Esophagus (tissue), 2 donors: ENCODE results near the gene NDUFA13. TPM values are rescaled to one million over a fixed set of nuclear protein-coding genes. Genes with fewer than 3 reads are reported as not detected.

Experiments
- H3K27ac ChIP-seq, 2 donors: one replicate each; pipeline ENCODE4 v1.5.1; 2013; ENCODE audit warnings: low read depth in 2 of 2, mild to moderate bottlenecking in 2 of 2, inconsistent platforms in 1 of 2, low read length in 1 of 2, moderate library complexity in 1 of 2
- H3K27me3 ChIP-seq, 2 donors: one replicate each; pipeline ENCODE4 v1.6.1; 2013; ENCODE audit warnings: low read length in 2 of 2, control low read depth in 1 of 2, mild to moderate bottlenecking in 1 of 2; ENCODE audit not compliant: insufficient read depth in 2 of 2, control insufficient read depth in 1 of 2
- H3K36me3 ChIP-seq, 2 donors: one replicate each; pipeline ENCODE4 v1.6.1; 2013; ENCODE audit warnings: low read length in 1 of 2; ENCODE audit not compliant: control insufficient read depth in 2 of 2, insufficient read depth in 2 of 2
- H3K4me1 ChIP-seq, 2 donors: one replicate each; pipeline ENCODE4 v1.6.1; 2013; ENCODE audit warnings: low read length in 1 of 2; ENCODE audit not compliant: control insufficient read depth in 2 of 2, insufficient read depth in 2 of 2
- H3K4me3 ChIP-seq, 2 donors: one replicate each; pipeline ENCODE4 v1.5.1; 2013; ENCODE audit warnings: low read length in 2 of 2, mild to moderate bottlenecking in 2 of 2, low read depth in 1 of 2, moderate library complexity in 1 of 2
- H3K9me3 ChIP-seq, 2 donors: one replicate each; pipeline ENCODE4 v1.6.1; 2013; ENCODE audit warnings: mild to moderate bottlenecking in 2 of 2, low read depth in 1 of 2, low read length in 1 of 2, moderate library complexity in 1 of 2; ENCODE audit not compliant: control insufficient read depth in 2 of 2, insufficient read depth in 1 of 2
- WGBS, 2 donors: extraction: QIAGEN DNeasy Blood & Tissue Kit; methylation state at CpG; one replicate each; pipeline ENCODE4 v1.1.7; 2013; 5-methylcytosine and 5-hydroxymethylcytosine counted together
- polyA plus RNA-seq, 2 donors: library from polyadenylated mRNA; stranded (reverse); fragments of 200-250 nt; gene quantifications; one replicate each; pipeline ENCODE4 v1.2.3, GENCODE V29; 2013
- donor health status: healthy with polysubstance abuse.
- donor health status: Bipolar disorder and iron deficiency.

NDUFA13 gene
- polyA plus RNA-seq, 2 donors, result 273 to 353 TPM

GRCh38 chr19:19550972-19551852, 35.2 kb downstream of the NDUFA13 start:
- Histone ChIP-seq H3K4me1 (peaks cover 0 to 2% of the 10 kb centered on the region in 2 donors), H3K36me3 (no peaks in the 10 kb centered on the region), H3K4me3 (no peak overlapping the region), H3K27ac (no peak overlapping the region), H3K9me3 (peaks cover 0 to 2% of the 10 kb centered on the region in 2 donors), H3K27me3 (no peaks in the 10 kb centered on the region)
- 74 to 78% methylated on average over 10 of the region's 10 CpGs for WGBS, 2 donors

- Histone ChIP-seq H3K4me3 (no peak overlapping the region), H3K27ac (no peak overlapping the region), H3K36me3 (no peaks in the 10 kb centered on the region), H3K27me3 (no peaks in the 10 kb centered on the region), H3K9me3 (peaks cover 0 to 2% of the 10 kb centered on the region in 2 donors), H3K4me1 (peaks cover 0 to 2% of the 10 kb centered on the region in 2 donors)
- 71 to 75% methylated on average over 14 of the region's 14 CpGs for WGBS, 2 donors
These were observed 35.8 kb downstream of the NDUFA13 start for GRCh38 chr19:19551853-19552192.

- Histone ChIP-seq H3K27ac (no peak overlapping the region), H3K4me3 (no peak overlapping the region)
- WGBS, 2 donors, result 50 to 52% methylated on average over 6 of the region's 6 CpGs
These were observed 36.8 kb downstream of the NDUFA13 start for GRCh38 chr19:19552798-19553197.

GRCh38 chr19:19553670-19554069, 37.6 kb downstream of the NDUFA13 start:
- peaks cover 0 to 2% of the 10 kb centered on the region in 2 donors for H3K9me3 ChIP-seq
- H3K27me3 ChIP-seq, result no peaks in the 10 kb centered on the region
- H3K4me1 ChIP-seq, result no peaks in the 10 kb centered on the region
- H3K27ac ChIP-seq, result no peak overlapping the region
- whole genome bisulfite sequencing, 2 donors, result 88 to 90% methylated on average over 10 of the region's 10 CpGs
- H3K36me3 ChIP-seq, result no peaks in the 10 kb centered on the region
- H3K4me3 ChIP-seq, result no peak overlapping the region

More at GRCh38 chr19:19552798-19553197, 36.8 kb downstream of the NDUFA13 start:
- no peaks in the 10 kb centered on the region for H3K27me3 ChIP-seq
- no peaks in the 10 kb centered on the region for H3K36me3 ChIP-seq
- peaks cover 0 to 2% of the 10 kb centered on the region in 2 donors for H3K9me3 ChIP-seq
- no peaks in the 10 kb centered on the region for H3K4me1 ChIP-seq

GRCh38 chr19:19554074-19555023, 38.3 kb downstream of the NDUFA13 start:
- Histone ChIP-seq H3K27me3 (no peaks in the 10 kb centered on the region), H3K4me1 (no peaks in the 10 kb centered on the region)
- 66 to 67% methylated on average over 34 of the region's 34 CpGs for WGBS, 2 donors

GRCh38 chr19:19558055-19558454, 42.0 kb downstream of the NDUFA13 start:
- Histone ChIP-seq H3K36me3 (no peaks in the 10 kb centered on the region), H3K27ac (no peak overlapping the region), H3K9me3 (no peaks in the 10 kb centered on the region), H3K4me3 (no peak overlapping the region), H3K4me1 (no peaks in the 10 kb centered on the region), H3K27me3 (no peaks in the 10 kb centered on the region)
- WGBS, 2 donors, result 79% methylated on average over 15 of the region's 15 CpGs

More at GRCh38 chr19:19554074-19555023, 38.3 kb downstream of the NDUFA13 start:
- Histone ChIP-seq H3K4me3 (no peak overlapping the region), H3K36me3 (no peaks in the 10 kb centered on the region), H3K27ac (no peak overlapping the region), H3K9me3 (peaks cover 0 to 2% of the 10 kb centered on the region in 2 donors)

GRCh38 chr19:19558636-19559035, 42.6 kb downstream of the NDUFA13 start:
- no peaks in the 10 kb centered on the region for H3K27me3 ChIP-seq
- H3K4me3 ChIP-seq, result no peak overlapping the region
- no peaks in the 10 kb centered on the region for H3K4me1 ChIP-seq
- no peak overlapping the region for H3K27ac ChIP-seq
- no peaks in the 10 kb centered on the region for H3K9me3 ChIP-seq
- 92 to 94% methylated on average over 16 of the region's 16 CpGs for WGBS, 2 donors
- H3K36me3 ChIP-seq, result no peaks in the 10 kb centered on the region

GRCh38 chr19:19559931-19560330, 43.9 kb downstream of the NDUFA13 start:
- no peak overlapping the region for H3K4me3 ChIP-seq
- no peaks in the 10 kb centered on the region for H3K36me3 ChIP-seq
- WGBS, 2 donors, result 59 to 69% methylated on average over 4 of the region's 4 CpGs
- no peaks in the 10 kb centered on the region for H3K27me3 ChIP-seq
- H3K27ac ChIP-seq, result no peak overlapping the region
- H3K4me1 ChIP-seq, result no peaks in the 10 kb centered on the region
- no peaks in the 10 kb centered on the region for H3K9me3 ChIP-seq

GRCh38 chr19:19561946-19562664, 46.1 kb downstream of the NDUFA13 start:
- Histone ChIP-seq H3K4me1 (no peaks in the 10 kb centered on the region), H3K27me3 (no peaks in the 10 kb centered on the region), H3K9me3 (no peaks in the 10 kb centered on the region), H3K36me3 (no peaks in the 10 kb centered on the region), H3K27ac (no peak overlapping the region), H3K4me3 (no peak overlapping the region)
- WGBS, 2 donors, result 87% methylated on average over 26 of the region's 26 CpGs
